HCT116 (cell line): Measurements from ENCODE around the gene TRIM23.

Experiments used
- CBX3 ChIP-seq: IDR thresholded peaks from 2 replicates; pipeline ENCODE4 v1.6.1; 2012; ENCODE audit warnings: low read depth
- EZH2 ChIP-seq: fragments of 200-600 bp; sonication (generic); IDR thresholded peaks from 2 replicates; pipeline ENCODE4 v1.6.1; 2017; ENCODE audit warnings: antibody characterized with exemption, mixed run types
- EZH2phosphoT487 ChIP-seq: fragments of 200-600 bp; IDR thresholded peaks from 2 replicates; pipeline ENCODE4 v1.6.1; 2018; ENCODE audit warnings: antibody characterized with exemption, borderline replicate concordance
- POLR2A ChIP-seq: IDR thresholded peaks from 2 replicates; pipeline ENCODE4 v1.7.0; 2011; ENCODE audit warnings: borderline replicate concordance; ENCODE audit not compliant: insufficient read depth, insufficient read length; ENCODE audit errors: extremely low read depth
- RAD21 ChIP-seq: IDR thresholded peaks from 2 replicates; pipeline ENCODE4 v1.6.1; 2012; ENCODE audit warnings: low read depth, mild to moderate bottlenecking
- SP1 ChIP-seq: IDR thresholded peaks from 2 replicates; pipeline ENCODE4 v1.6.1; 2012; ENCODE audit warnings: low read depth
- SRF ChIP-seq: IDR thresholded peaks from 2 replicates; pipeline ENCODE4 v1.6.1; 2012; ENCODE audit warnings: low read depth
- TCF7L2 ChIP-seq: IDR thresholded peaks from 2 replicates; pipeline ENCODE4 v1.7.0; 2011; ENCODE audit warnings: borderline replicate concordance, inconsistent platforms; ENCODE audit not compliant: insufficient read depth, insufficient read length; ENCODE audit errors: extremely low read depth
- YY1 ChIP-seq: IDR thresholded peaks from 2 replicates; pipeline ENCODE4 v1.6.1; 2011; ENCODE audit warnings: low read length, low read depth, moderate library complexity, mild to moderate bottlenecking; ENCODE audit not compliant: insufficient replicate concordance; ENCODE audit errors: extremely low read depth
- ZFX ChIP-seq: fragments of 450-650 bp; IDR thresholded peaks from 2 replicates; pipeline ENCODE4 v1.6.1; 2017
- TF ChIP-seq, protein P1 (sequence below), 3 experiments: fragments of 200-600 bp in 1 of 3; sonication (generic) in 1 of 3; IDR thresholded peaks in 2 of 3; conservative IDR thresholded peaks in 1 of 3; 2 replicates each; pipeline ENCODE4 v1.5.1; 2012 to 2017; ENCODE audit warnings: low read depth in 2 of 3, low read length in 2 of 3, antibody characterized with exemption in 1 of 3, borderline replicate concordance in 1 of 3, control low read depth in 1 of 3, mild to moderate bottlenecking in 1 of 3, mixed read lengths in 1 of 3, mixed run types in 1 of 3, moderate library complexity in 1 of 3; ENCODE audit not compliant: insufficient read depth in 1 of 3
- TF ChIP-seq, protein P2 (sequence below): IDR thresholded peaks from 2 replicates; pipeline ENCODE4 v1.6.1; 2012
- TF ChIP-seq, protein P3 (sequence below): IDR thresholded peaks from 2 replicates; pipeline ENCODE4 v1.6.1; 2012; ENCODE audit warnings: low read depth

DNA sequence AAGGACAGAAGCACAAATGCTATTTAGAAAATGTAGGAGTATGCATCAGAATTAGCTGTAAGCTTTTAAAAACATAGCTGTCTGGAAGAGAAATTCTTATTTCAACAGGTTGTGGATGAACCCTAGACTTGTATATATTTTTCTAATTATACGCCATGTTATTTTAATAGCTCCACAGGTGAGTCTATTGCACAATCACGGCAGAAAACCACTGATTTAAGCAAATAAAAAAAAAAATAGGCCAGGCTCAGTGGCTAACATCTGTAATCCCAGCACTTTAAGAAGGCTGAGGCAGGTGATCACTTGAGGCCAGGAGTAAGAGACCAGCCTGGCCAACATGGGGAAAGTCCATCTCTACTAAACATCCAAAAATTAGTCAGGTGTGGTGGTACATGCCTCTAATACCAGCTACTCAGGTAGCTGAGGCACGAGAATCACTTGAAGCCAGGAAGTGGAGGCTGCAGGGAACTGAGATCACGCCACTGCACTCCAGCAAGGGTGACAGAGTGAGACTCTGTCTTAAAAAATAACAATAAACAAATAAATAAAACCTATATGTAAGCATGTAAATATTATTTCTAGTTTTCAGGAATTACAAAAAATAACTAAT, 11.7 kb downstream of the TRIM23 start:
- TF ChIP-seq, protein P1, sequence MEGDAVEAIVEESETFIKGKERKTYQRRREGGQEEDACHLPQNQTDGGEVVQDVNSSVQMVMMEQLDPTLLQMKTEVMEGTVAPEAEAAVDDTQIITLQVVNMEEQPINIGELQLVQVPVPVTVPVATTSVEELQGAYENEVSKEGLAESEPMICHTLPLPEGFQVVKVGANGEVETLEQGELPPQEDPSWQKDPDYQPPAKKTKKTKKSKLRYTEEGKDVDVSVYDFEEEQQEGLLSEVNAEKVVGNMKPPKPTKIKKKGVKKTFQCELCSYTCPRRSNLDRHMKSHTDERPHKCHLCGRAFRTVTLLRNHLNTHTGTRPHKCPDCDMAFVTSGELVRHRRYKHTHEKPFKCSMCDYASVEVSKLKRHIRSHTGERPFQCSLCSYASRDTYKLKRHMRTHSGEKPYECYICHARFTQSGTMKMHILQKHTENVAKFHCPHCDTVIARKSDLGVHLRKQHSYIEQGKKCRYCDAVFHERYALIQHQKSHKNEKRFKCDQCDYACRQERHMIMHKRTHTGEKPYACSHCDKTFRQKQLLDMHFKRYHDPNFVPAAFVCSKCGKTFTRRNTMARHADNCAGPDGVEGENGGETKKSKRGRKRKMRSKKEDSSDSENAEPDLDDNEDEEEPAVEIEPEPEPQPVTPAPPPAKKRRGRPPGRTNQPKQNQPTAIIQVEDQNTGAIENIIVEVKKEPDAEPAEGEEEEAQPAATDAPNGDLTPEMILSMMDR (IDR thresholded peaks at IDR 0.05 in 2 of 3, conservative IDR thresholded peaks at IDR 0.05 in 1 of 3; ENCODE audit: borderline replicate concordance in 1 of 3, insufficient read depth in 1 of 3, low read depth in 2 of 3, low read length in 2 of 3) = no peak
- TF ChIP-seq EZH2 (no peak), RAD21 (no peak), EZH2phosphoT487 (no peak), POLR2A (no peak), SRF (no peak), CBX3 (no peak), YY1 (no peak), ZFX (no peak), TCF7L2 (no peak), SP1 (no peak)
- TF ChIP-seq, protein P2, sequence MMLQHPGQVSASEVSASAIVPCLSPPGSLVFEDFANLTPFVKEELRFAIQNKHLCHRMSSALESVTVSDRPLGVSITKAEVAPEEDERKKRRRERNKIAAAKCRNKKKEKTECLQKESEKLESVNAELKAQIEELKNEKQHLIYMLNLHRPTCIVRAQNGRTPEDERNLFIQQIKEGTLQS = no peak
- TF ChIP-seq, protein P3, sequence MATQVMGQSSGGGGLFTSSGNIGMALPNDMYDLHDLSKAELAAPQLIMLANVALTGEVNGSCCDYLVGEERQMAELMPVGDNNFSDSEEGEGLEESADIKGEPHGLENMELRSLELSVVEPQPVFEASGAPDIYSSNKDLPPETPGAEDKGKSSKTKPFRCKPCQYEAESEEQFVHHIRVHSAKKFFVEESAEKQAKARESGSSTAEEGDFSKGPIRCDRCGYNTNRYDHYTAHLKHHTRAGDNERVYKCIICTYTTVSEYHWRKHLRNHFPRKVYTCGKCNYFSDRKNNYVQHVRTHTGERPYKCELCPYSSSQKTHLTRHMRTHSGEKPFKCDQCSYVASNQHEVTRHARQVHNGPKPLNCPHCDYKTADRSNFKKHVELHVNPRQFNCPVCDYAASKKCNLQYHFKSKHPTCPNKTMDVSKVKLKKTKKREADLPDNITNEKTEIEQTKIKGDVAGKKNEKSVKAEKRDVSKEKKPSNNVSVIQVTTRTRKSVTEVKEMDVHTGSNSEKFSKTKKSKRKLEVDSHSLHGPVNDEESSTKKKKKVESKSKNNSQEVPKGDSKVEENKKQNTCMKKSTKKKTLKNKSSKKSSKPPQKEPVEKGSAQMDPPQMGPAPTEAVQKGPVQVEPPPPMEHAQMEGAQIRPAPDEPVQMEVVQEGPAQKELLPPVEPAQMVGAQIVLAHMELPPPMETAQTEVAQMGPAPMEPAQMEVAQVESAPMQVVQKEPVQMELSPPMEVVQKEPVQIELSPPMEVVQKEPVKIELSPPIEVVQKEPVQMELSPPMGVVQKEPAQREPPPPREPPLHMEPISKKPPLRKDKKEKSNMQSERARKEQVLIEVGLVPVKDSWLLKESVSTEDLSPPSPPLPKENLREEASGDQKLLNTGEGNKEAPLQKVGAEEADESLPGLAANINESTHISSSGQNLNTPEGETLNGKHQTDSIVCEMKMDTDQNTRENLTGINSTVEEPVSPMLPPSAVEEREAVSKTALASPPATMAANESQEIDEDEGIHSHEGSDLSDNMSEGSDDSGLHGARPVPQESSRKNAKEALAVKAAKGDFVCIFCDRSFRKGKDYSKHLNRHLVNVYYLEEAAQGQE = no peak
